ENCODE data around the gene SPRYD3. TPM values are rescaled to one million over a fixed set of nuclear protein-coding genes. Genes with fewer than 3 reads are reported as not detected.
A peak's percentile ranks its signal among the peaks of the same experiment; 100 is the strongest.

The SPRYD3 gene
- total RNA-seq, 1 donor from 2014 or later = 16.5 TPM

DNA sequence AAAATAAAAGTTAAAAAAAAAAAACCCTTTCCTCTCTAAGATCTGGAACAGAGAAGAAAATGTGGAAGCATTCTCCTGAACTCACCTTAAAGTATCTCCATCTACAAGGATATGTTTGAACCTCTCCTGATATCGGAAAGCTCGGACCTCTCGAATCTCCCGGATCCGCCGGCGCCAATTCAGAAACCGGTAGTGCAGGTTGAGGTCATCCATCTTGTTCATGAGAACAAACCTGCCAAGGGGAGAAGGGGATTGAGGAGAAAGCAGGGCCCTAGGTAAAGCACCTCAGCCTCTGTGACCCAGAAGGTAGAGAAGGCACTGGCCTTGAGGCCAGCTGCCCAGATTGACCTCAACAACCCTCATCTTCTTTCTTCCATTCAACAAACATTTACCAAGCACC is 2.2 kb downstream of the SPRYD3 start:
- no peak for DNase-seq

DNA sequence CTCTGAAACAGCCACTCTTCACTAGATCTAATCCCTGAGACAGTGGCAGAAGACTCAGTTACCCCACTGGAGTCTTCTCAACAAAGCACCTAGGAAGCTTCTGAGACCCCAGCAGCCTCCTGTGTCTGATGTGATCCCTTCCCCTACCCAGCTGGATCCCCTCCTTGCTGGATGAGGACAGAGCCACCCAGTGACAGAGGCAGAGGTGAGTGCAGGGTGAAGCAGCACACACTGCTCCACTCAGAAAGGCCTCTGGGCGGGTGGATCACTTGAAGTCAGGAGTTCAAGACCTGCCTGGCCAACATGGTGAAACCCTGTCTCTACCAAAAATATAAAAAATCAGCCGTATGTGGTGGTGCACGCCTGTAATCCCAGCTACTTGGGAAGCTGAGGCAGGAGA is 2.7 kb downstream of the SPRYD3 start:
- DNase-seq = no peak

DNA sequence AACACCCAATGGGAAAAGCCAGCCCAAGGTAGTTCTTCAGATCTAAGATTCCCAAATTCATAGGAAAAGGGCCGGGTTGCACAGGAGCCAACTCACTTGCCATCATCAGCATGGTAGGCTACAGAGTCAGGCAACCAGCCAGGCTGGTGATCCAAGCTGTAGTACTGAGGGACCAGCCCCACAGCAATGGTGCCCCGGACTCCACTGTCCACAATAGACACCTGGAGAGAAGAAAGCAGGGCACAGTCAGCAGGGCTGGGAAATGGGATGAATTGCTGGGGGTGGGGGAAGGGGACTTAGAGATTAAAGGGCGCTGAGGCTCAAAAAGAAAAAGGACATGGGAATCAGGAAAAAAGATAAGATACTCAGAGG is 4.2 kb downstream of the SPRYD3 start:
- no peak for DNase-seq

DNA sequence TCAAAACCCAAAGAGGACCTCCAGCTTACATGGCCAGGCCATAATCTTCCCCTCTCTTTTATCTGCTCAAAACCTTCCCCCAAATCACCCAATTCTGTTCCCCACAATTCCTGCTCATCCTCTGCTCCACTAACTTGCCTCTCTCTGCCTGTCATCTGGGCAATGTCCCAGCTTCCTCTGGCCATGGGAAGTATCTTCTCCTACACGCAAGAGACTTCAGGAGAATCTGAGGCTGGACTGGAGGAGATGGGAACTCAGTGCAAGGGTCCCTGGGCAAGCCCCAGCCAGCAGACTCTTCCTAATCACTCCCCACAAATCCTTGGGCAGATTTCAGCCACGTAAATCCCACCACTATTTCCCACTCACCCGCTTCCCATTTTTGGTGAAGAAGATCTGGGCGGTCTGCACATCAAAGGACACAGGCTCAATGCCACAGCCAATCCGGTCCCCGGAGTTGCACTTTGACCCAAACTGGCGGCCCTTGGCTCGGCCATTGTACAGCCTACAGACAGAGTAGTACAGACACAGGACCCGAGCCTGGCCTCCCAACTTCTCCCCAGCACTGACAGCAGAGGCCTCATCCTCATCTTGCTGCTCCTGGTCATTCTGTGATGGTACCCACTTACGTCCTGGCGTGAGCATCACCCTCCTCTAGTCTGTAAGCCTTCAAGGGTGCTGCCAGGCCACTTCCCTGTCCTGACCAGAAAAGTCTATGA is 4.7 kb downstream of the SPRYD3 start:
- DNase-seq = no peak

DNA sequence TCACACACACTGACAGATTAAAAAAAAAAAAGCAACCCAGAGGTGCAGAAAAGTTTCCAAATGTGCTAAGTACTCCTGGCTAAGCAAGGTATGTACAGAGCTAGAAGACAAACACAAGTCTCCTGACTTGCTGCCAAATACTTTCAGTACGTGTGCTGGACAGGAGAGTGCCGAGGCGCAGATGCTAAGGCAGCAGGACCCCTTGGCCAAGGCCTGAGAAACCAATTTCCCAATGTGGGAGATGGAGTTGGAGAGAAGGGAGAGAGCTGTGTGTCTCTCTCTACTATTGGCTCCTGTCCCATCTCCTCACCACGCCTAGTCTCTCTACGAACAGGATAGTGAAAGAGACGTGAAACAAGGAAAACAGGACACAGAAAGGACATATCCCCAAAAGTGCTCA is 5.3 kb downstream of the SPRYD3 start:
- no peak for DNase-seq

DNA sequence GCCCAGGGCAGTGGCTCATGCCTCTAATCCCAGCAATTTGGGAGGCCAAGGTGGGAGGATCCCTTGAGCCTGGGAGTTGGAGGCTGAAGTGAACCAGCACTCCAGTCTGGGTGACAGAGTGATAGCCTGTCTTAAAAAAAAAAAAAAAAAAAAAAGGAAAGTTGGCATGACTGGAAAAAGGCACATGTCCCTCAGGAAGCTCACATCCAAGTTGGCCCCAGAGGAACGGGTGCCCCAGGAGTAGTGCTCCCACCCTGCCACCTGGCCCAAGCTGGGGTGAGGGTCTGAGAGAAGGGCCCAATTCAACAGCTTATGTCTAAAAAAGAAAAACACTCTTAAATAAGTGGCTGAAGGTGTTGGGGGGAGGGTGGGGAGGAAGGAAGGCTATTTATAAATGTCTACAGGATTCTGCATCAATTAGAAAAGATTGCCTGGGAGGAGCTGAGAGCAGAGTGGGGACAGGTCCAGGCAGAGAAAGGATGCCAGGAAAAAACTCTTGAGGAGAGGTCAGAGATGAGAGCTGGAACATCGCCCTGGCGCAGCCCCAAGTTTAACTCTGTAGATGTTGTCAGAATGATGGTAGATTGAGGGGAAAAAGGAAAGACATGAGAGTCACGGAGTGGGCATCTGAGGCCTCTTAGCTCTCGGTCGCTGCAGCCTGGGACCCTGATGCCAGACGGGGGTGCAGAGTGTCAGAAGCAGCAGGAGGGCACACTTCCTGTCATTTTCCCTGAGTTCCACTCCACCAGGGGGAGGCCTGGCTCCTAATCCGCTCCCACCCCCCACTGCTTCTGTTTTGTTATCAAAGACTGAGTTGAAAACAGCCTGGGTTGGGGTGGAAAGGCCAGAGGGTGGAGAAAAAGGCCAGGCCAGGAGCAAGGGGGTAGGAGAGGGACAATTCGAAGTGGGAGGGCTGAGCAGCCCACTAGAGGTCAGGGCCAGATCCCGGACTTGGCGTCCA is 7.3 kb downstream of the SPRYD3 start:
- DNase-seq = peak; percentile 41

DNA sequence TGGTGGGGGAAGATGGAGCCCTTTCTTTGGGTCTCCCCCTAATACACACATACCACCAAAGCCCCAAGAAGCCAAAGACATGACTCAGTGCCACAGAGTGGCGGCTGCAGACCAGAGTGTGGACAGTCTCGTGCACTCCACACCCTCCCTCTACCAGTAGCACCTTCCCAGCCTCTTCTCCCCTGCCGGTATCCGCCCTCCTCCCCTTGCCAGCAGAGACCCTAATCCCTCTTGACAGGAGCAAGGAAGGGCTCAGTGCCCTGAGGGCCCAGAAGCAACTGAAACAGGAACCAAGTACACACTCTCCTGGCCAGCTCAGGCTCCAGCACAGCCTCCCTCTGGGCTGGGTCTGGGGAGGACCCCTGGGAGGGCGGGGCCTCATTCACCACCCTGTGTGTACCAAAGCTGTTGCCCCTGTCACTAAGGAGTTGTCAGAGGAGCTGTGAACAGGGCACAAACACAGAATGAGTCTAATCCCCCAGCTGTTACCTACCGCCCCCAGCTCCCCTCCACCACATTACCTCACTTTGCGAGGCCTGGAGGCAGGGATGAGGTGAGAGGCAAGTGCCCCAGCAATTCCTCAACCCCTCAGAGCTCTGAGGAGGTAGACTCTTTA is 8.2 kb downstream of the SPRYD3 start:
- no peak for DNase-seq

DNA sequence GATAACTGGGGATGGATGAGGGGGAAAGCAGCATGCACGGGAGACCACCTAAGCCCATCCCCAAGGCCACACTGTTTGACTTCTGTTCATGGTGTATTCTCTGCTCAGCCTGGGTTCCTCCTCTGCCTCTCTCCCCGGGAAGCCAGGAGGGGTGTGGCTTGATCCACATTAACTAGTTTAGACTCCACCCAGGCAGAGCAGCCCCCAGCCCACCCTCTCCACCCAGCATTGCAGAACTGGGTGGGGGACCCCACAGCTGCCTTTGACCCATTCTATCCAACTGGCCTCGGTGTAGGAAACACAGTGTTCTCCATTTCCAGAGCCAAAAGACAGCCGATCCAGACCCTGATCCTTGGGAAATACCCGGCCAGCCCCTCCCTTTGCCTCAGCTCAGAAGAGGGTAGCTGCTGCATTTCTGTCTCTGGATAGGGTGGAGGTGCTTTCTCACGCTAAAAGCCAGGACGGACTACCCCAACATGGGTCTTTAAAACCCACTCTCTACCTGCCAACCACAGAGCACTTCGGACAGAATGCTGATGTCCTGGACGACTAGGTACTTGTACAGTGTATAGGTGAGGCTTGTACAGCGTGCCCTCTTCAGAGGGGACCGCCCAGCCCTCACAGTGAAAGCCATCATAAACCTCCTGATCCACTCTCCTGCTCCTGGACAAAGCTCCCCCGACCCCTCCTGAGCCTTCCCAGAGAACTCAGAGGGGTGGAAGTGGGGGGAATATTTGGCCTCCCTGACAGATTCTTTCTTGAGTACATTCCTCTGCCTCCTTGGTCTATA is 9.4 kb downstream of the SPRYD3 start:
- DNase-seq = no peak

DNA sequence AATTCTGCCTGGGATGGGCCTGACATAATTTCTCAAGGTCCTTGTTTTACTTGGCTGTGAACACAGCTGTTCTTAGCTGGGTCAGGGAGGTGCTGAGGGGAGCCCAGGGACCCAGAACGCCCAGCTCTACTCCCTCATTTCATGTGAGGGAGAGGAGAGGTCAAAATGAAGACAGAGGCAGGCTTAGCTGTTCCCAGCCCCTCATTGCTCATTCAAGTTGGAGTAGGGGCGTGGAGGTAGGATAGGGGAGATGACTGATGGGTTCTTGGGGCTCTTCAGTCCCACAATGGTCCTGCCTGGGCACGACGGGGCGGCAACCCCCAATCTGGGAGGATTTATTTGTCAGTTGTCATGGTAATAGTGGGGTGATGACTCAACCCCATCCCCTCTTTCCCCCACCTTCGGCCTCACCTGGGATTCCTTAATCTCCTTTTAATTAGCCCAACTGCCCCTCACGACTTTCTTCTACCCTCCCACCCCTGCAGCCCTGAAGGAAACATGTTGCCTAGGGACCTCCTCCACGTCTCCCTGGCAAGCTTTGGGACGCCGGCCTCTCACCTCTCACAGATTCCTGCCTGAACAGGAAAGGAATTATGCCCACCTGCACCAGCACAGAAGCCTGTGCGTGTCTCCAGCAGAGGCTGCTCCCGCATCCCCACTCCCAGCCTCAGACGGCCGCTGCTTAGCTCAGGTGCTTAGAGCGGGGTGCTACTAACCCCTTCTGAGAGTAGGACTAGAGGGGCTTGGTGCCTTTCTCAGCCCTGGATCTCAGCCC is 10.2 kb downstream of the SPRYD3 start:
- no peak for DNase-seq

DNA sequence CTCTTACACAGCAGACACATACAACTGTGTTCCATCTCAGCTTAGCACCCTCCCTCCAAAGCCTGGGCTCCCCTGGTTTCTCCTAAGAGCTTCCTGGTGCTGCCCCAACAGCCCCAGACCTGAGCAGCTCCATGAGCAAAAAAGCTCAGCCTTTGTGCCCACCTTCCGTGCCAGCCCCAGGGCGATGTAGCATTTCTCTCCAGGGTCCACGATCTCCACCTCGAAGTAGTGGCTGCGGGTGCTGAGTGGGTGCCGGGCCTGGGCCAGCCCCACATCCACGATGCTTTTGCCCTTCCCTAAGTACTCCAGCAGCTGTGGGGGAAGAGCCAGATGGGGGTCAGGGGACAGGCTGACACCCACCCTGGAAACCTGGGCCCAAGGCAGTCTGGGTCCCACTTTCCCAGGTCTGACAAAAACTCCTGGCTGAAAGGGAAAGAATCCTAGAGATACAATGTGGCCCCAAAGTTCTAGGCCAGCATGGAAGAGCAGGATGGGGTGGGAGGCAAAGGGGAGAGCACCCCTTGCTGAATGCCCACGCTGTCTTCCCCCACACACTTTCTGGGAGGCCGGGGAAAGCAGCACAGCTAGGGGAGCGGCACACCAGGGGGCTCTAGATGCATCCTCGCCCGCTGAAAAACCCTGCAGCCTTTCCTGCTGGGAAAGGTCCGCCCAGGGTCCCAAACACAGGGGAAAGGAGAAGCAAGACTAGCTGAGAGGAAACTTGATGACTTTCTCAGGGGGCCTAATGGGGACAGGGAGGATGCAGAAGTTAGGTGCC is 11.0 kb downstream of the SPRYD3 start:
- DNase-seq = no peak

DNA sequence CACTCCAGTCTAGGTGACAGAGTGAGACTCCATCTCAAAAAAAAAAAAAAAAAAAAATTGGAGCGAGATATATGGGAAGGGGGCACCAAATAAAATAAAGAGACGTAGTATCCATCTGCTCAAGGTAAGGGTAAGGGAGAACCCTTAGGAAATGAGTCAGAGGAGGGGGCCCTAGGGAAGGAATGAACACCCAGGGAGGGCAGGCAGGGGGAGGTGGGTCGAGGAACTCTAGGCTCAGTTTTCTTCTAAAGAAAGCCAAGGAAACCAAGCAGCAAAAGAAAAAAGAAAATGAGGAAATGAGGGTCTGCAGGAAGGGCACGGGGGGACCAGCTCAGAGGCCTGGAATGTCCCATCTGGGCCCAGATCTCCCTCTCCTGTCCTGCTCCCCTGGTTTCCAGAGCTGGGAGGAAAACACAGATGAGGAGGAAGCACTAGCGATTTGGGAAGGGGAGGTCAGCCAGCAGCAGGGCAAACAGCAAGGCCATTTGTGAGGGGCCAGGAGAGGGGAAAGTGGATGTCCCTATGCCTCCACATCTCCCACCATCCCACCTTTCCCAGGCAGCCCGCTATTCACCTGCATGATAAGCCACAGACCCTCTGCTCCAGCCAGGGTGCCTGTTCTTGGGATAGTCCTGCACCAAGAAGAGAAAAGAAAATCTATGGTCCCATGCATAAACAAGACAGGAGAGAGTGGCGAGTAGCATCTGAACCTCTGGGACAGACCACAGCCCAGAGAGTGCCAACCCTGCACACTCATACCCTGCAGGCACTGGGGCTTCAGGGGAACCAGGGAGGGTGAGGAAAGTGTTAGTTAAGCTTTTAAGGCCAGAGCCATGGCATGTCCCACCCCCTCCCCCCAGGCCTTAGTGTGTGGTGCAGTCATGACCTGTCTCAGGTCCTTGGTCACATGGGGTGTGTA is 11.9 kb downstream of the SPRYD3 start:
- DNase-seq = no peak

DNA sequence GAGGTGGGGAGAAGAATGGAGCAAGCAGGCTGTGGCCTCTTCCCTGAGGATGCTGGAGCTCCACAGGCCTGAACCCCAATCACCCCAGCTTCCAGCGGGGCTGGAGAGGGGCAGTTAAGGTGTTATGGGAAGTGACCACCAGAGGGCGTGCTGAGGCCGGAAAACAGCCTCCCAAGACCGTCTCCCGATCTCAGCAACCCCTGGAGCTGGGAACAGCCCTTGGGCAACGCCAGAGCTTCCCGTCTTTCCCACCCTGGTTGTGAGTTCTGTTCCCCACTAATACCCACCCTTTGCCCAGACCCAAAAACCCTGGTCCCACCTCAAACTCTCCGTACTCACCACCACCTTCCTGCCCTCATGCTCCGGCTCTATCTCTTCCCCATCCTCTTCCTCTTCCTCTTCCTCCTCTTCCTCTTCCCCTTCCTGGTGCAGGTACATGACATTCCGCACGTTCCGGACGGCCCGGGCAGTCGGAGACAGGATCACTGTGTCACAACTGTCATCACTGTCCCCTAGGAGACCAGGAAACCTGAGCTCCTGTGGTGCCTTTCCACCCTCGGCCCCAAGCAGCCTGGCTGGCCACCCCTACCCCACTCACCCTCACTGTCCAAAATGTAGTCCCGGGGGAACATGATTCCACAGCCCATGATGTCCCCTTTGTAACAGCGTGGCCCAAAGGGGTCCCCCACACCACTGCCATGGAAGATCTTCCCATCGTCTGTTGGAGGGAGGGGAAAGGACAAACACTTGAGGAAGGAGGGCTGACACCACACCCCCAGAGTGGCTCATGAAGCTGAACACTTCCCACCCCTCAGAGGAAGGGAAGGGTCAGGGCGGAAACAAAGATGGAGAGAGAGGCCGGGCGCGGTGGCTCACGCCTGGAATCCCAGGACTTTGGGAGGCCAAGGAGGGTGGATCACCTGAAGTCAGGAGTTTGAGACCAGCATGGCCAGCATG is 12.9 kb downstream of the SPRYD3 start:
- DNase-seq = peak; percentile 90

DNA sequence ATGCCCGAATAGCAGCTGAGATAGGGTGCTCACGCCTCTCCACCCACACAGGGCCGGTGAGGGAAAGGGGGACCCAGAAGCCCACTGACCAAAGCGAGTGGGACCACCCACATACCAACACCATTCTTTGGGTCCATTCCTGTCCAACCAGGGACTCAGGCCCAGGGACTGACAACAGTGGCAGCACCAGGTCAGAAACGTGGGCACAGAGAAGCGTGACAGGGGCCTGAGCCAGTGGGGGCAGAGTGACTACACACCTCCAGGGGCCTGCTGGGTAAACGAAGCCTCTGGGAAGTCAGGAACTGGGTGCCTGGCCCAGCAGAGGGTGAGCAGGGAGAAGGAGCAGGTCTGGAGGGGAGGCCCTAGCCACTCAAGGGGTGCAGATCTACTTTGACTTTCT is 13.7 kb downstream of the SPRYD3 start:
- no peak for DNase-seq

DNA sequence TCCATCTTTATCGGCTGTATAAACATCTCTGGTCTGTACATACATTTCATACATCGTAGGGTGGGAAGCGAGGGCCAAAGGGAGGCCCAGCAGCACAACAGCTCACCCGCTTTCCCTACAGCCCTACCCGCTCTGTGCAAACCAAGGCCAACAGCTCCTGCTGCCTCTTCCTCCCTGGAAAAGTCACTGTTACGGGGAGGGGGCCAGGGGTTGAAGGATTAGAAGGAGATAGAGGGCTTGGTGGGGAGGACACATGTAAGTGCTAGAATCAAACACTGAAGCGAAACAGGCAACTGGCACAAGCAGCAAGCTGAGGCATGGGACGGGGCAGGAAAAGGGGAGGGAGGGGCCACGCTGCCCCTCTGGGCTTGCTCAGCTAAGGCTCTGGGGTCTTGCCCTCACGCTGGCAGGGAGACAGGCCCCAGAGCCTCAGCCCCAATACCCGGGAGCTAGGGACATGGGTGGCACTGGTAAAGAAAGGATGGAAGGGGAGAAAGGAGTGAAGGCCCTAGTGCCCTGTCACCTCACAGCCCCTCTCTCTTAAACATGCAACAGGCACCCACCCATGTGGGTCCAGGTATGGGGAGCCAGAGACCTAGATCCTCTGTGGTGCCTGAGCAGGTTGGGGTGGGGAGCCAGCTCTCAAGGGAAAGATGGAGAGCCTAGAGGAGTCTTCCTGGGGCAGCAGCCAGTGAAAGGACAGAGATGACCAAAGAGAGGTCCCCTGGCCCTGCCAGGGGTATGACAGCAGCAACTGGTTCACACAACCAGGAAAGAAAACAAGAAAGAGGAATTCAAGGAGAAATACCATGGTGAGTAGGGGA is 14.4 kb downstream of the SPRYD3 start:
- no peak for DNase-seq

DNA sequence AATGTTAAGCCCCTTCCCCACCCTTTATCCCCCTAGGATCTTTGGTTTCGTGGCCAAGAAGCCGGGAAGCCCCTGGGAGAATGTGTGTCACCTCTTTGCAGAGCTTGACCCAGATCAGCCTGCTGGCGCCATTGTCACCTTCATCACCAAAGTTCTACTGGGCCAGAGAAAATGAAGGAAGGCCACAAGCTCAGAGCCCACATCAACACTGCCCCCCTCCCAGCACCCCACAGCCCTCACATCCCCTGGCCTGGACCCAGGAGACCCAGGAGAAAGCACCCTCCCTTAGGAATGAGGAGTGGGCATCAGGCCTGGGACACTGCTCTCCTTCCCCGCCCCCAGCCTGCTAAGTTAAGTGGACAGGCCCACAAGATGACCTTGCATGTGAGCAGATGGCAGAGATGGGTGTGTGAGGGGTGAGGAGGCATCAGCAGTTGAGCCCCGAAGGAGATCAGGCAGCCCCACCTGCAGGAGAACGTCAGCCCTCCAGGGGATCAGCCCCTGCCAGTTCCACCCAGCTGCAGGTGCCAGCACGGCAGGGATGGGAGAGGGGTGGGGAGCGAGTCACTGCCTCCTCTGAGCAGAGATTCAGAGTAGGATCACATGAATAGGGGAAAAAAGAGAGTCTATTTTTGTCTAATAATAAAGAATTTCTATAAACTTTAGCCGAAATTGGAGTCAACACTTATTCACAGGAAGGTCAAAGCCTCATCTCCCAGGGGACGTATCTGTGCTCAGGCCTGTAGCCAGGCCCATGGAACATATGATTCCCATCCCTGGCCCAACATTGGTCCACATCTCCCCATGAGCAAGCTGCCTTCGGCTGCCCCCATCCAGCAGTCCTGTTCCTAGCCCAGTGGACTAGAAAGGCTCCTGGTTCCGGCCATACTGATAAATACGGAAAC is 15.2 kb downstream of the SPRYD3 start:
- no peak for DNase-seq

DNA sequence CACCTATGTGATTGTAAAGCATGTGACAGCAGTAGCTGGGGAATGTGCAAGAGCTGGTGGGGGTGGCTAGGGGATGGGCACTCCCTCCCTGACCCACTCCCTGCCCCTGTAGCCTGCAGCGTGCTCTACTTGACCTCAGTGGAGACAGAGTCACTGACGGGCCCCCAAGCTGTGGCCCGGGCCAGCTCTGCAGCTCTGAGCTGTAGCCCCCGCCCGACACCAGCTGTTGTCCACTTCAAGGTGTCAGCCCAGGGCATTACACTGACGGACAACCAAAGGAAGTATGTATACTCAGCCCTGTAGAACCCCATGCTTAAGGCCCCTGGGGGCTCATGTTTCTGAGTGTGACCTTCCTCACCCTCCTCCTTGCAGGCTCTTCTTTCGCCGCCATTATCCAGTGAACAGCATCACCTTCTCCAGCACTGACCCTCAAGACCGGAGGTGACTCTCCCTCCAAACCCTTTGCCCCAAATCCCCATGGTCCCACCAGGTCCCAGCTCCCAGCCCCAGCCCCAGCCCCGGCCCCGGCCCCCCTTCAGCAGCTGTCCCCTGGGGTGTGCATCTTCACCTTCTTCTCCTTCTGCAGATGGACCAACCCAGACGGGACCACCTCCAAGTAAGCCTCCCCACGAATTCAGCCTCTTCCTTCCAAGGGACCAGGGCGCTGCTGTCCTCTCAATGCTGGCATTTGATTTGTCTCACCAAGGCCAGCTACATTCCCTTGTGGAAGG is 16.0 kb downstream of the SPRYD3 start:
- no peak for DNase-seq

Measured in dermis blood vessel endothelial cell (primary cell).